Naive thymus-derived CD4-positive, alpha-beta T cell (primary cell): ENCODE results near the gene DND1. TPM values are rescaled to one million over a fixed set of nuclear protein-coding genes. Genes with fewer than 3 reads are reported as not detected.
A peak's percentile ranks its signal among the peaks of the same experiment; 100 is the strongest.

Experiments
- ATAC-seq: fragments of 150-1000 bp; cut with Tn5 transposase; 2 replicates; pipeline ENCODE4 v1.10.0; 2021; ENCODE audit warnings: mild to moderate bottlenecking, moderate library complexity
- CTCF ChIA-PET: fragments of 350-600 bp; sonication (Branson Sonifier 250); formaldehyde crosslinking; loops from one replicate; lab custom pipeline; 2021; ENCODE audit warnings: antibody characterized with exemption; lab: Charles Lee
- POLR2A ChIA-PET: fragments of 350-600 bp; sonication (Branson Sonifier 250); formaldehyde crosslinking; loops from one replicate; lab custom pipeline; 2021; ENCODE audit warnings: antibody characterized with exemption, inconsistent platforms; lab: Charles Lee
- DNase-seq, 9 donors: peaks; one replicate each; pipeline versions ENCODE4 v3.0.0 to v3.0.0-alpha.2; 2020 to 2022; ENCODE audit warnings: mixed read lengths in 1 of 9
- H3K27ac ChIP-seq: one replicate; pipeline ENCODE4 v1.7.0; 2013; ENCODE audit warnings: mild to moderate bottlenecking, low read depth, low read length, moderate library complexity
- H3K27me3 ChIP-seq, 2 donors: one replicate each; pipeline ENCODE4 v1.7.0; 2013; ENCODE audit warnings: low read length in 2 of 2, mild to moderate bottlenecking in 2 of 2, moderate library complexity in 2 of 2; ENCODE audit not compliant: control insufficient read depth in 2 of 2, insufficient read depth in 2 of 2
- H3K36me3 ChIP-seq, 3 experiments: 1 replicate in 2 of 3; 2 replicates in 1 of 3; pipeline ENCODE4 v1.7.0; 2013; ENCODE audit warnings: low read length in 3 of 3, mild to moderate bottlenecking in 3 of 3, moderate library complexity in 1 of 3; ENCODE audit not compliant: insufficient read depth in 3 of 3, control insufficient read depth in 2 of 3
- H3K4me1 ChIP-seq, 2 donors: one replicate each; pipeline ENCODE4 v1.7.0; 2013; ENCODE audit warnings: low read length in 2 of 2, mild to moderate bottlenecking in 2 of 2, moderate library complexity in 1 of 2; ENCODE audit not compliant: control insufficient read depth in 2 of 2, insufficient read depth in 2 of 2
- H3K4me3 ChIP-seq: 2 replicates; pipeline ENCODE4 v1.7.0; 2013; ENCODE audit warnings: mild to moderate bottlenecking, low read length
- H3K9me3 ChIP-seq, 3 experiments: 1 replicate in 2 of 3; 2 replicates in 1 of 3; pipeline ENCODE4 v1.7.0; 2013; ENCODE audit warnings: low read length in 3 of 3; ENCODE audit not compliant: control insufficient read depth in 2 of 3
- H3K27ac Mint-ChIP-seq, 9 donors: one replicate each; pipeline ENCODE4 v1.8.0; 2020 to 2022; ENCODE audit warnings: mixed read lengths in 9 of 9, mild to moderate bottlenecking in 8 of 9, moderate library complexity in 5 of 9, inconsistent platforms in 2 of 9
- H3K27me3 Mint-ChIP-seq, 5 donors: one replicate each; pipeline ENCODE4 v1.8.0; 2021 to 2022; ENCODE audit warnings: mixed read lengths in 5 of 5, mild to moderate bottlenecking in 1 of 5
- H3K36me3 Mint-ChIP-seq, 5 donors: one replicate each; pipeline ENCODE4 v1.8.0; 2020 to 2022; ENCODE audit warnings: mixed read lengths in 5 of 5, mild to moderate bottlenecking in 3 of 5, inconsistent platforms in 1 of 5
- H3K4me1 Mint-ChIP-seq, 7 donors: one replicate each; pipeline ENCODE4 v1.8.0; 2020 to 2022; ENCODE audit warnings: mixed read lengths in 7 of 7, mild to moderate bottlenecking in 3 of 7, inconsistent platforms in 1 of 7
- H3K4me3 Mint-ChIP-seq, 10 donors: one replicate each; pipeline ENCODE4 v1.8.0; 2020 to 2022; ENCODE audit warnings: mild to moderate bottlenecking in 10 of 10, mixed read lengths in 10 of 10, moderate library complexity in 6 of 10, inconsistent platforms in 2 of 10
- H3K9me3 Mint-ChIP-seq, 11 donors: one replicate each; pipeline ENCODE4 v1.8.0; 2020 to 2022; ENCODE audit warnings: mixed read lengths in 11 of 11, mild to moderate bottlenecking in 4 of 11, inconsistent platforms in 1 of 11, moderate library complexity in 1 of 11
- intact Hi-C, 2 donors: fragments of 100-400 bp; cut with micrococcal nuclease; formaldehyde crosslinking; loops; one replicate each; pipeline ENCODE4 v1.15.1; 2023
- polyA plus RNA-seq, 2 donors: library from polyadenylated mRNA; unstranded; fragments of 300-500 nt; fragmentation: Illumina TruSeq; gene quantifications; one replicate each; pipeline ENCODE4 v1.2.3, GENCODE V29; 2021
- total RNA-seq, 6 experiments: library from RNA in 5 of 6; stranded (reverse) in 5 of 6; gene quantifications; 1 replicate in 5 of 6; 2 replicates in 1 of 6; pipeline ENCODE4 v1.2.3 and lab custom pipeline; 2021 to 2026

The DND1 gene
- total and polyA plus RNA-seq, 7 experiments from 2014 or later, result 0.15 to 5.0 (median 2.7) TPM; not detected in 1

DNA sequence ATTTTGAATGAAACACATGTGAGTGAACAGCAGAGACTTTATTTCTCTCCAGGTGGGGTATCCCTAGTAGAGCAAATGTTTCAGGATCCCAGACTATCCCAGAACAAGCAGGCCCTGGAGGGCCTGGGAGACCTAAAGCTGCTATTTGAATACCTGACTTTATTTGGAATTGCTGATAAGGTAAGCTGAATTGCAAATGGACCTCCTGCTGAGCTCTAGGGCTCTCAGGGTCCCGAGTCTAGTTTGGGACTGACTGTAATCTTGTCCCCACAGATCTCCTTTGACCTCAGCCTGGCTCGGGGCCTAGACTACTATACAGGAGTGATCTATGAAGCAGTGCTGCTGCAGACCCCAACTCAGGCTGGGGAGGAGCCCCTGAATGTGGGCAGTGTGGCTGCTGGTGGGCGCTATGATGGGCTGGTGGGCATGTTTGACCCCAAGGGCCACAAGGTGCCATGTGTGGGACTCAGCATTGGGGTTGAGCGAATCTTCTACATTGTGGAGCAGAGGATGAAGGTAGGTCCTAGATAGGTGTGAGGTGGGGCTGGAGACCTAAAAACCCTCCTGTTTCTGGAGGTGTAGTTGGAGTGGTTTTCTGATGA lies 23.6 kb upstream of the DND1 start:
- ChIA-PET POLR2A (interaction anchor here (0.6 to 6.9 kb wide), 7 partner anchors 14 to 296 kb away, joined by 3 to 73 read pairs (median 3); partner anchors contain the start of genes IK and NDUFA2), CTCF (interaction anchor here (0.7 kb wide), 1 partner anchor 184 kb away, joined by 7 read pairs; no protein-coding TSS in a partner anchor)
- Mint-ChIP-seq H3K4me3 (no peak overlapping the region), H3K4me1 (peaks cover 24 to 47% (median 42%) of the 10 kb centered on the region in 7 donors), H3K27ac (peak overlapping the region in 1 of 9 donors; percentile 71), H3K27me3 (no peaks in the 10 kb centered on the region), H3K36me3 (peaks cover 25 to 53% (median 31%) of the 10 kb centered on the region in 5 donors), H3K9me3 (peaks cover 0 to 5% (median 0%) of the 10 kb centered on the region in 11 donors)
- DNase-seq, result no peak
- Histone ChIP-seq H3K4me3 (no peak overlapping the region), H3K27ac (no peak overlapping the region), H3K4me1 (peaks cover 9 to 19% of the 10 kb centered on the region in 2 donors), H3K36me3 (peaks cover 24 to 70% (median 24%) of the 10 kb centered on the region in 3 experiments), H3K27me3 (no peaks in the 10 kb centered on the region), H3K9me3 (no peaks in the 10 kb centered on the region)
- ATAC-seq, result no peak
- intact Hi-C loops, result no loop called here

GRCh38 chr5:140694276-140694675 lies 20.9 kb upstream of the DND1 start:
- peaks cover 19 to 50% (median 45%) of the 10 kb centered on the region in 7 donors for H3K4me1 Mint-ChIP-seq
- POLR2A ChIA-PET, result interaction anchor here (0.5 to 1.4 kb wide), 4 partner anchors 14 to 62 kb away, joined by 3 to 4 read pairs (median 4); partner anchors contain the start of gene WDR55
- intact Hi-C loops, result loop anchor here in 1 of 2 donors (5.0 kb wide), 1 partner anchor 517 kb away; the partner anchor contains the start of gene CYSTM1
- no peaks in the 10 kb centered on the region for H3K9me3 ChIP-seq
- no peak overlapping the region for H3K4me3 Mint-ChIP-seq
- no peaks in the 10 kb centered on the region for H3K27me3 ChIP-seq
- no peaks in the 10 kb centered on the region for H3K9me3 Mint-ChIP-seq
- ATAC-seq (no peak), DNase-seq (no peak)
- peak overlapping the region in 1 of 9 donors; percentile 71 for H3K27ac Mint-ChIP-seq
- H3K4me1 ChIP-seq, result peaks cover 16 to 17% of the 10 kb centered on the region in 2 donors
- no peak overlapping the region for H3K4me3 ChIP-seq
- H3K36me3 Mint-ChIP-seq, result peaks cover 20 to 50% (median 25%) of the 10 kb centered on the region in 5 donors
- no peak overlapping the region for H3K27ac ChIP-seq
- H3K27me3 Mint-ChIP-seq, result no peaks in the 10 kb centered on the region
- peaks cover 21 to 61% (median 24%) of the 10 kb centered on the region in 3 experiments for H3K36me3 ChIP-seq
- CTCF ChIA-PET, result no interaction called here

DNA sequence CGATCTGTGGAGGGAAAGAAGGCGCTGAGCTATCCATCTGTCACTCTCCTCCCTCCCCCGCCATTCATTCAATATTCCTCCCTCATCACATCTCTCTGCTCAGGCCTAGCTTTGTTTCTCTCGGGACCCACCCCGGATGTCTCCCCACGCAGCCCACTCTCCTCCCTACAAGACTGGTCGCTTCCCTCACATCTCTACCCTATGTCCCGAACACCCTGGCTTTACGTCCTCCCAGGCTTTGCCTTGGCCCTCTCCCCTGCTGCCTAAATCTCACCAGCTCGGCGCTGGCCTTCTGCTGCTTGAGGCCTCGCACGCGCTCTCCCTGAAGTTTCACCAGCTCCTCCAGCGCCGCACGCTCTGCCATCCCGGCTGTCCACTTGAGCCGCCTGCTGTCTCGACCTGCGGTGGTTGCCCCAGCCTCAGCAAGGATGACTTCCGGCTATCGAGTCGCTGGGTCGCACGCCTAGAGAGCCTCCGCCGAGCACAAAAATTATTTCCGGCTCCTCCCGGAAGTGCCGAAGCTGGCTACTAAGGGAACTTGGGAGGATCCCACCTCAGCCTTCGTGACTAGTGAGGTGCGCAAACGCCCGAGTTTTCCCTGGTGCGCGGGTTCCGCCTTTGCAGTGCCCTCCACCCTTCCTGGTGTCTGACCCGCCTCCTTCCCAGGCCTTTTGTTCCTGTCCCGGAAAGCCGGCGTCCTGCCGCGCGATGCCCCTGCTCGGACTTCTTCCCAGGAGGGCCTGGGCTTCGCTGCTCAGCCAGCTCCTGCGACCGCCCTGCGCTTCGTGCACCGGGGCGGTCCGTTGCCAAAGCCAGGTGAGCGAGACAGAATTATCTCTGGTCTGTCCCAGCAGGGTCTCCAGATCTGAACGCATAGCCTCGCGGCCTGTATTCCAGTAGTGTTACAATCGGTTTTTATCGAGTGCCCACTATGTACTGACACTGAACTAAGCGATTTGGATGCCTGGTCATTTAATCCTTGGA lies 17.9 kb upstream of the DND1 start, which contains the start of the genes HARS1 and HARS2:
Gene HARS1 (minus strand): TSS at position 430 of the 984 bp plus-strand sequence. CDS start 66 bp downstream, at position 364.
Gene HARS2 (plus strand): TSS at position 515 of the 984 bp plus-strand sequence. CDS start 194 bp downstream, at position 709.
- H3K9me3 Mint-ChIP-seq, result no peaks in the 10 kb centered on the region
- H3K36me3 ChIP-seq, result peaks cover 8 to 37% (median 11%) of the 10 kb centered on the region in 3 experiments
- DNase-seq (peak; percentile 55 to 83 (median 71)), ATAC-seq (peak; percentile 97)
- no peaks in the 10 kb centered on the region for H3K27me3 Mint-ChIP-seq
- ChIA-PET POLR2A (interaction anchor here (0.5 to 3.7 kb wide), 24 partner anchors 8 to 1814 kb away, joined by 3 to 31 read pairs (median 4); partner anchors contain the start of genes ANKHD1, APBB3, DND1 and EIF4EBP3), CTCF (interaction anchor here (0.7 to 1.5 kb wide), 5 partner anchors 11 to 928 kb away, joined by 3 to 7 read pairs (median 3); partner anchors contain the start of gene DIAPH1)
- H3K27ac Mint-ChIP-seq, result peak within 1 kb of the TSS; percentile 91 to 99 (median 98)
- H3K4me3 ChIP-seq, result peak within 1 kb of the TSS; percentile 91
- peak within 1 kb of the TSS; percentile 89 for H3K27ac ChIP-seq
- H3K36me3 Mint-ChIP-seq, result peaks cover 1 to 25% (median 9%) of the 10 kb centered on the region in 5 donors
- peak within 1 kb of the TSS; percentile 92 to 100 (median 99) for H3K4me3 Mint-ChIP-seq
- peaks cover 29 to 60% (median 53%) of the 10 kb centered on the region in 7 donors for H3K4me1 Mint-ChIP-seq
- H3K4me1 ChIP-seq, result peaks cover 16 to 22% of the 10 kb centered on the region in 2 donors
- no peaks in the 10 kb centered on the region for H3K27me3 ChIP-seq
- no peaks in the 10 kb centered on the region for H3K9me3 ChIP-seq
- intact Hi-C loops, result loop anchor here (1.0 to 5.0 kb wide), 9 partner anchors 9 to 514 kb away; partner anchors contain the start of genes APBB3 (in 2 of the 2), IK (in 2 of the 2), NDUFA2 (in 2 of the 2) and SLC35A4 (in 2 of the 2)

DNA sequence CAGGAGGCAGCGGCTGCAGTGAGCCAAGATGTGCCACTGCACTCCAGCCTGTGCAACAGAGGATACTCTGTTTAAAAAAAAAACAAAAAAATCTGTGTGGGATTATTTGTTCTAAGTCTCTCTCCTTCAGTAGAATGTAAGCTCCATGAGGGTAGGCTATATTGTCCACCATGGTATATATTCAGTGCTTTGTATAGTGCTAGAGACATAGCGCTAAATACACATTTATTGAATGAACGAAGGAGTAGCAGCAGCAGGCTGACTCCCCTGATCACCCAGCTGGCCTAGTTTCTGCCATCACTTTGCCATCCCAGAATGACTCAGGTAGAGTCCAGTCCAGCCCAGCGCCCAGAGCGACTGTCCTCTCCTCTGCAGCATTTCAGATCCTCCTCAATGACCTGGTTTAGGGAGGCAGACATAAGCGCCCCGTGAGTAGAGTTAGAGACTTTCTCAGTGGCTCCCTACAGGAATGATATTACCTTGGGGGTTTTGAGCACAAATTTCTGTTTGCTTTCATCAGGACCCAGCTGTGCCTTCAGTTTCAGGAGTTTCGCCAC lies 17.1 kb upstream of the DND1 start:
- intact Hi-C loops, result loop anchor here in 1 of 2 donors (2.0 to 5.0 kb wide), 2 partner anchors 52 to 513 kb away; partner anchors contain the start of genes CYSTM1 and TMCO6
- H3K27ac Mint-ChIP-seq, result peak overlapping the region; percentile 91 to 99 (median 98)

GRCh38 chr5:140678993-140679392 lies 5.6 kb upstream of the DND1 start:
- peak overlapping the region in 2 of 9 donors; percentile 34 to 43 for H3K27ac Mint-ChIP-seq
- H3K4me1 Mint-ChIP-seq, result peaks cover 0 to 8% (median 0%) of the 10 kb centered on the region in 7 donors
- CTCF ChIA-PET, result interaction anchor here (0.6 kb wide), 1 partner anchor 41 kb away, joined by 3 read pairs; no protein-coding TSS in a partner anchor
- Histone ChIP-seq H3K9me3 (no peaks in the 10 kb centered on the region), H3K27me3 (no peaks in the 10 kb centered on the region), H3K4me3 (no peak overlapping the region), H3K36me3 (peaks cover 21 to 80% (median 25%) of the 10 kb centered on the region in 3 experiments), H3K4me1 (no peaks in the 10 kb centered on the region), H3K27ac (no peak overlapping the region)
- ATAC-seq (no peak), DNase-seq (no peak)
- peaks cover 7 to 62% (median 27%) of the 10 kb centered on the region in 5 donors for H3K36me3 Mint-ChIP-seq
- POLR2A ChIA-PET, result interaction anchor here (1.2 kb wide), 1 partner anchor 24 kb away, joined by 3 read pairs; no protein-coding TSS in a partner anchor
- no peaks in the 10 kb centered on the region for H3K9me3 Mint-ChIP-seq
- H3K4me3 Mint-ChIP-seq, result no peak overlapping the region
- intact Hi-C loops, result no loop called here
- no peaks in the 10 kb centered on the region for H3K27me3 Mint-ChIP-seq

More for the DNA sequence above, 17.1 kb upstream of the DND1 start:
- Mint-ChIP-seq H3K36me3 (peaks cover 0 to 17% (median 2%) of the 10 kb centered on the region in 5 donors), H3K9me3 (no peaks in the 10 kb centered on the region), H3K4me1 (peaks cover 29 to 60% (median 53%) of the 10 kb centered on the region in 7 donors), H3K4me3 (peak overlapping the region; percentile 92 to 100 (median 99)), H3K27me3 (no peaks in the 10 kb centered on the region)
- CTCF ChIA-PET, result interaction anchor here (1.0 to 1.5 kb wide), 4 partner anchors 12 to 140 kb away, joined by 3 to 7 read pairs (median 3); no protein-coding TSS in a partner anchor
- DNase-seq (no peak), ATAC-seq (no peak)
- peak overlapping the region; percentile 89 for H3K27ac ChIP-seq
- no peaks in the 10 kb centered on the region for H3K27me3 ChIP-seq
- POLR2A ChIA-PET, result interaction anchor here (0.6 to 3.7 kb wide), 24 partner anchors 8 to 1519 kb away, joined by 3 to 31 read pairs (median 4); partner anchors contain the start of genes ANKHD1, APBB3, DND1 and EIF4EBP3
- H3K9me3 ChIP-seq, result no peaks in the 10 kb centered on the region
- peak overlapping the region; percentile 91 for H3K4me3 ChIP-seq
- peaks cover 5 to 30% (median 8%) of the 10 kb centered on the region in 3 experiments for H3K36me3 ChIP-seq
- H3K4me1 ChIP-seq, result peaks cover 16 to 22% of the 10 kb centered on the region in 2 donors
